Measurements from ENCODE around the gene WARS2.

- no peak for TF ChIP-seq GATA2 (IDR thresholded peaks at IDR 0.05; ENCODE audit: low read depth, low read length)
- TF ChIP-seq GATA3 (IDR thresholded peaks at IDR 0.05; ENCODE audit: low read depth, low read length): no peak
These were observed 48.5 kb upstream of the WARS2 start for GRCh38 chr1:119188926-119189325.

Measured in SH-SY5Y (cell line).